Erythroblast (primary cell): ENCODE results near the gene KIF16B.
"Not testable (repeated sequence)": the region's sequence is repeated elsewhere in the genome, so short reads cannot be mapped to it uniquely, and the experiment has no call there.

Experiments used
- DNase-seq, 2 experiments: peaks; one replicate each; lab custom pipeline; 2025; lab: John Stamatoyannopoulos, UW
- GATA1 ChIP-seq: IDR thresholded peaks from 2 replicates; pipeline ENCODE4 v1.6.1; 2011; ENCODE audit warnings: low read depth, mild to moderate bottlenecking, control low read depth, low read length, moderate library complexity
- POLR2A ChIP-seq: IDR thresholded peaks from 2 replicates; pipeline ENCODE4 v1.6.1; 2011; ENCODE audit warnings: mild to moderate bottlenecking, low read length

KIF16B gene

GRCh38 chr20:16533502-16533901 is 39.7 kb downstream of the KIF16B start:
- DNase-seq: no peak
- TF ChIP-seq POLR2A (no peak), GATA1 (no peak)

- no peak for DNase-seq
- no peak for TF ChIP-seq GATA1
- TF ChIP-seq POLR2A: no peak
Measured at GRCh38 chr20:16531485-16531884, 41.8 kb downstream of the KIF16B start.

- DNase-seq: no peak
- TF ChIP-seq GATA1: no peak
- no peak for TF ChIP-seq POLR2A
Measured at GRCh38 chr20:16530201-16530681, 43.0 kb downstream of the KIF16B start.

DNA sequence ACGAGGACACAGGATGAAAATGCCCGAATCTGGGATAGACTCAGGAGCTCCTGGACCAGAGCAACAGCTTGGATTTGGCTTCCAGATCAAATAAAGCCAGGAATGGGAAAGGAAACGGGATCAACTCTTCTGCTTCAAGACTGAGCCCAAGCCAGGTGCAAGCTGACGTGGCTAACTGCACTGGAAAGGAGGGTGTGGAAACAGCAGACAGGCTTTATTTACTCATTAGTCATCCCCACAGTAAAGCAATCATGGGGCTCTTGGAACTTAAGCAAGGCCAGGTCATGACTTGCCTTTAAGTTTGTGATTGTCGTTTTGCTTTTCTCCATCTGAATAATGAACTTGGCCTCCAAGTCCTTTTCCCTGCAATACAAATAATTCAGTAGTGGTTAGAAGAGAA is 45.2 kb downstream of the KIF16B start:
- DNase-seq: no peak
- TF ChIP-seq GATA1: no peak
- no peak for TF ChIP-seq POLR2A

DNA sequence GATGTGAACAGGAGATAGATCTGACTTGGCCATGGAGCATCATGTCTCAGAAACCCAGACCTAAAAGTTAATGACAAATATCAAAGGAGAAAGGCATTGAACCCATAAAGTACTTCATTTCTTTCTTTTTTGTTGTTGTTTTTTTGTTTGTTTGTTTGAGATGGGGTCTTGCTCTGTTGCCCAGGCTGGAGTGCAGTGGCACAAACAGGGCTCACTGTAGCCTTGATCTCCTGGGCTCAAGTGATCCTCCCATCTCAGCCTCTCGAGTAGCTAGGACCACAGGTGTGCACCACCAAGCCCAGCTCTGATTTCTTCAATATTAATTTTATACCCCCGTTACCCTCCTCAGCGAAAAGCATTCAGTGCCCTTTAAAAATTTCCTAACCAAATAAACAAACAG is 45.8 kb downstream of the KIF16B start:
- TF ChIP-seq GATA1 (no peak), POLR2A (no peak)
- DNase-seq: no peak

DNA sequence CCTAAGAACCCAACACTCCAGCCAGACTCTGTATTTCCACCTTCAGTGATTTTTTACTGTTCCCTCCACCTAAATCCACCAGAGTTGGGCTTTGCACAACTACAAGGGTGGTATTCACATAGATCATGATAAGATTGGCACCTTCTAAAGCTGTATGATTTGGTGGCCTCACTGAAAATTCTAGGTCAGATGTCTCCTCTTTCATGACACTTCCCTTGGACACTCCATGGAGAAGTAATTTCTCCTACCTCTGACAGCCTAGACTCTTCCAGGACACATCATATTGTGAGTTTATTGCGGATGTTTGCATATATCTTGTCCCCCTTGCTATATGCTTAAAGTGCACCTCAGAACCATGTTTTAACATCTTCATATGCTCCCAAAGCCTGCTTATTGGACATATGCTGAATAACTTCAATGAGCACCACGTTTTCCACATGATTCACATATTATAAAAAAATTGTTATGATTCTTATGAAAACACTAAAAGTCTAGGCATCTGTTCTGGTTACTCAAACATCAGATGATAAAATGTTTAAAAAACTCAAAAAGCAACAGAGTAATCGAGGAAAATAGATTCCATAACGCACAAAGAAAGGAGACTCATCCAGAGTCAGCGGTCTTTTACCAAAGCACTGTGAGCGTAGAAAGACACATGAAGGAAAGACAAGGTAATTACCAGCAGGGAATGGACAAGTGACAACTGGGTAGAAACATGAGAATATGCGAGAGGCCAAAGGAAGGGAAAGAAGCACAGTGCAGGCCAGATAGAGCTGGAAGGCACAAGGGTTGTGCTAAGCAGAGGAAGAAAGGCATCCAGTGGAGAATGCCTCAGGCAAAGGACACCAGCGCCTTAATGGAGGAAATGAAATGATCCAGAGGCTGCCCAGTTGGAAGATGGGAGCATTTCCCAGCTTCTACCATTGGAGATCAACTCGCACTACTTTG is 46.5 kb downstream of the KIF16B start:
- no peak for TF ChIP-seq POLR2A
- TF ChIP-seq GATA1: no peak
- DNase-seq: no peak

DNA sequence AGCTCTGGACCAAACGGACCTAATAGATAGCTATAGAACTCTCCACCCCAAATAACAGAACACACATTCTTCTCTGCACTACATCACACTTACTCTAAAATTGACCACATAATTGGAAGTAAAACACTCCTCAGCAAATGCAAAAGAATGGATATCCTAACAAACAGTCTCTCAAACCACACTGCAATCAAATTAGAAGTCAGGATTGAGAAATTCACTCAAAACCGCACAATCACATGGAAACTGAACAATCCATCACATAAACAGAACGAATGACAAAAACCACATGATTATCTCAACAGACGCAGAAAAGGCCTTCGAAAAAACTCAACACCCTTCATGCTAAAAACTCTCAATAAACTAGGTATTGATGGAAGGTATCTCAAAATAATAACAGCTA is 50.6 kb downstream of the KIF16B start:
- not testable (repeated sequence) for DNase-seq

GRCh38 chr20:16520154-16520553 is 53.1 kb downstream of the KIF16B start:
- no peak for DNase-seq
- no peak for TF ChIP-seq POLR2A
- TF ChIP-seq GATA1: no peak

DNA sequence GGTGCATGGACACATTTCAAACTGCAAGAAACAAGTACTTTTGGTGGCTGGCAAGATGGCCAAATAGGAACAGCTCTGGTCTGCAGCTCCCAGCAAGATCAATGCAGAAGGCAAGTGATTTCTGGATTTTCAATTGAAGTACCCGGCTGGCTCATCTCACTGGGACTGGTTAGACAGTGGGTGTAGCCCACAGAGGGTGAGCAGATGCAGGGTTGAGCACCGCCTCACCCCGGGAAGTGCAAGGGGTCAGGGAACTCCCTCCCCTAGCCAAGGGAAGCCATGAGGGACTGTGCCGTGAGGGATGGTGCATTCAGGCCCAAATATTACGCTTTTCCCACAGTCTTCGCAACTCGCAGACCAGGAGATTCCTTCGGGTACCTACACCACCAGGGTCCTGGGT is 53.6 kb downstream of the KIF16B start:
- not testable (repeated sequence) for DNase-seq

- DNase-seq: no peak
- TF ChIP-seq POLR2A (no peak), GATA1 (no peak)
Measured at GRCh38 chr20:16518784-16519084, 54.5 kb downstream of the KIF16B start.

- TF ChIP-seq POLR2A (no peak), GATA1 (no peak)
- DNase-seq: peak; percentile 12 to 23
Measured at GRCh38 chr20:16517946-16518783, 55.1 kb downstream of the KIF16B start.

DNA sequence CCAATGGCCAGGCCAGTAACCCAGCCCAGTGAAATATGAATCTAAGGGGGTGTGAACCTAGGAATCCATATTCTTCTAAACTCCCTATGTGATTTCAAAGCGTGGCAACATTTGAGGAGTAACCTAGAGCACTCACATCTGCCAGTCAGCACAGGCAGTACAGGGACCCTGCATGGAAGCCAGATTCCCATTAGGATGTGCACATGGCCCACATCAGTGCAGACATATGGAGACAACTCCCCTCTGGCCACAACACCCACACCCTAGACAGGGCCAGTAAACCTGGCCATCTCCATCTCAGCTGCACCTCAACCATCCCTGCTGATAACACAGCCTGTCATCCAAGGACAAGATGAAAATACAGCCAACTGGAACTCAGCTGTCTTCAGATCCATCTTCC is 56.5 kb downstream of the KIF16B start:
- DNase-seq: no peak

GRCh38 chr20:16515046-16515445 is 58.2 kb downstream of the KIF16B start:
- DNase-seq: no peak

More for the DNA sequence above, 56.5 kb downstream of the KIF16B start:
- TF ChIP-seq POLR2A (no peak), GATA1 (no peak)

DNA sequence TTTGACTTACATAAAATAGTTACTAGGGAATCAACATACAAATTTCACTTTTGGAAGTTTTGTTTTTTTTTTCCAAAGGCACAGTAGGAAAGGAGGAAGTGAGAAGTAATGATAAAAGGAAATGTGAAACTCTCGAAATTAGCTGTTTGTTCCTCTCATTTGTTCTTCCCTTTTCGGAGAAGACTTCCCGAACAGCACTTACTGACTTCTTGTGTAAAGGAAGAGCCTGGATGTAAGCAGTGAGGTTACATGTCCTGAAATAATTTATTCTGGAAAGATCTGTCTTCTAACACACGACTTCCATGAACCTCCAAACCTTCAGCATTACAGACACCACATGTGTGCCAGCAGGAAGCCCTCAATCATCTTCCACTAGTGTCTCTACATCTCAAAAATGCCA is 59.1 kb downstream of the KIF16B start:
- TF ChIP-seq GATA1 (no peak), POLR2A (no peak)
- DNase-seq: no peak

More at GRCh38 chr20:16515046-16515445, 58.2 kb downstream of the KIF16B start:
- TF ChIP-seq GATA1 (no peak), POLR2A (no peak)
